CD4-positive, alpha-beta T cell treated with Interleukin-10 for 1 hour (primary cell): ENCODE data around the gene SMARCA5.

ENCODE experiments used
- DNase-seq: peaks from one replicate; pipeline ENCODE4 v3.0.0-alpha.2; 2020

Gene SMARCA5

DNA sequence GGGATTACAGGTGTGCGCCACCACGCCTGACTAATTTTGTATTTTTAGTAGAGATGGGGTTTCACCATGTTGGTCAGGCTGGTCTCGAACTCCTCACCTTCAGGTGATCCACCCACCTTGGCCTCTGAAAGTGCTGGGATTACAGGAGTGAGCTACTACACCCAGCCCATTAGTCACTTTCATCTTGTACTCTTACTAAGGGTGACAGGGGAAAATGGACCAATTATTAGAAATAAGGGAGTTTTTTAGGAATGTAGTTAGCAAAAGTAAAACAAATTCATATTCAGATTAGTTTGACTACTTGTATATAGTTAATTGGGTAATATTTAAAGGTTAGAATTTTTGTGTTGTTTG, 26.1 kb downstream of the SMARCA5 start:
- DNase-seq: no peak

DNA sequence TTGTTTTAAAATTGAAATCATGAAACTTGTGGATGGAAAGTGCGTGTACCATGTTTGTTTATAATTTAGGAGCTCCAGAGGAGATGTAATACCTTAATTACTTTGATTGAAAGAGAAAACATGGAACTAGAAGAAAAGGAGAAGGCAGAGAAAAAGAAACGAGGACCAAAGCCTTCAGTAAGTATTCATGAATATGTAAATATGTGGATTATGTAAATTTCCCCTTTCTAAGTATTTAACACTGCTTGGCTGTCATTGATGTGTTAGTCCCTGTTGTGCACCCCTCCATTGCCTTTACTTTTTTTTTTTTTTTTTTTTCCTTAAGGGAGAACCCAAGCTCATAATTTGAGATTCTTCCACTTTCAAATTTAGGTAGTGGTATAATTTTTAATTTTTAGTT, 36.4 kb downstream of the SMARCA5 start:
- DNase-seq: no peak

DNA sequence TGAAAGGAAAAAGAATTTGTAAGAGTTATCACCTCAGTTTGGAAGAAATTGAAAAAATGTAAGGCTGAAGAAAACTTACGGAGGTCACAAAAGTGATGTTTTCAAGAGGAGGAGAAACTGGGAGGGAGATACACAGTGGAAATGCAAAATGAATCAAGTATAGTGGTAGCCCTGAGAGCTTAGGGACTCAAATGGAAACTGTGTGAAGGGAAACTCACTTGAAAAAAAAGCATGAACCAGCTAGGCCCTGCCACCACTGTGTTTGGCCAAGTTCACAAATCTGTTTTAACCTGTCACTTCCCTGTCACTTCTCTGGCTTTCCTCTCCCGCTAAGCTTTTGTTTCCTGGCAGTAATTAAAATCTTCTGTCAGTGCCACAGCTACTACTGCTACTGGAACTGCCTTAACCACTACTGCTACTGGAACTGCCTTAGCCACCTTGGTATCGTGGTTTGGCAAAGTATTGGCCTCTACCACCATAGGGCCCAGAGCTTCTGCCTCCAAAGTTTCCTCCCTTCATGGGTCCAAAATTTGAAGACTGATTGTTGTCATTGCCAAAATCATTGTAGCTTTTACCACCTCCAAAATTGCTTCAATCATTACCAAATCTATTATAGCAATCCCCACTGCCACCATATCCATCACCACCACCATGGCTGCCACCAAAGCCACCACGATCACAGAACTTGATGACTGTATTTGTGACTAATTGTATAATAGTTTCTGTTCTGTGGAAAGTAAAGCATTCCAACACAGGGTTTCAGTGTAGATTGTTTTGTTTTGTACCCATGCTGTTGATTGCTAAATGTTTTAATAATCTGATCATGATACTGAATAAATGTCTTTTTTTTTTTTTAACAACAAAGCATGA, 41.5 kb downstream of the SMARCA5 start:
- DNase-seq: no peak

DNA sequence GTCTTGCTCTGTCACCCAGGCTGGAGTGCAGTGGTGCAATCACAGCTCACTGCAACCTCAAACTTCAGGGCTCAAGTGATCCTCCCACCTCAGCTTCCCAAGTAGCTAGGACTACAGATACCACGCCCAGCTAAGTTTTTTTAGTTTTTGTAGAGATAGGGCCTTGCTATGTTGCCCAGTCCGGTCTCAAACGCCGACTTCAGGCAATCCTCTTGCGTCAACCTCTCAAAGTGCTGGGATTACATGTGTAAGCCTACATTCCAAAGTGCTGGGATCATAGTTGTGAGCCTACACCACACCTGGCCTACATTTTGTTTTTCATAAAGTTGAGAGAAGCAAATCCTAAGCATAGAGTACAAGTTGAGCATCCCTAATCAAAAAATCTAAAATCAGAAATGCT, 42.2 kb downstream of the SMARCA5 start:
- no peak for DNase-seq

DNA sequence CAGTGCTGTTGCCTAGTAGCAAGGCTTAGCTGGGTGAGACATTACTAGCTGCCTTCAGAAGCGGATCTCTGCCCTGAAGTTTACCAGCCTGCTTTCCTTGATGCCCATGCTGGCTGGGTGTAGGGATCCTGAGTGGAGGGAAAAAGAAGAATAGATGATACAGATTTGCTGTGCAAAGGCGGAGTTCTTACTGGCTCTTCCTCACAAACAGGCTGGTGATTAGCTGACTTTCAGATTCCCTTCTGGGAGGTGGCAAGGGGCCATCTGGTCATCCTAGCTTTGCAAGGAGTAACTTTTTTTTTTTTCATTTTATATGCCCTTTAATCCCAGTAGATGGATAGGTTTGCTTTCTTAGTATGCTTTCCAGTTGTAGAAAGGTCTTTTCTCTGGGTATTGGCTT, 44.8 kb downstream of the SMARCA5 start:
- no peak for DNase-seq

DNA sequence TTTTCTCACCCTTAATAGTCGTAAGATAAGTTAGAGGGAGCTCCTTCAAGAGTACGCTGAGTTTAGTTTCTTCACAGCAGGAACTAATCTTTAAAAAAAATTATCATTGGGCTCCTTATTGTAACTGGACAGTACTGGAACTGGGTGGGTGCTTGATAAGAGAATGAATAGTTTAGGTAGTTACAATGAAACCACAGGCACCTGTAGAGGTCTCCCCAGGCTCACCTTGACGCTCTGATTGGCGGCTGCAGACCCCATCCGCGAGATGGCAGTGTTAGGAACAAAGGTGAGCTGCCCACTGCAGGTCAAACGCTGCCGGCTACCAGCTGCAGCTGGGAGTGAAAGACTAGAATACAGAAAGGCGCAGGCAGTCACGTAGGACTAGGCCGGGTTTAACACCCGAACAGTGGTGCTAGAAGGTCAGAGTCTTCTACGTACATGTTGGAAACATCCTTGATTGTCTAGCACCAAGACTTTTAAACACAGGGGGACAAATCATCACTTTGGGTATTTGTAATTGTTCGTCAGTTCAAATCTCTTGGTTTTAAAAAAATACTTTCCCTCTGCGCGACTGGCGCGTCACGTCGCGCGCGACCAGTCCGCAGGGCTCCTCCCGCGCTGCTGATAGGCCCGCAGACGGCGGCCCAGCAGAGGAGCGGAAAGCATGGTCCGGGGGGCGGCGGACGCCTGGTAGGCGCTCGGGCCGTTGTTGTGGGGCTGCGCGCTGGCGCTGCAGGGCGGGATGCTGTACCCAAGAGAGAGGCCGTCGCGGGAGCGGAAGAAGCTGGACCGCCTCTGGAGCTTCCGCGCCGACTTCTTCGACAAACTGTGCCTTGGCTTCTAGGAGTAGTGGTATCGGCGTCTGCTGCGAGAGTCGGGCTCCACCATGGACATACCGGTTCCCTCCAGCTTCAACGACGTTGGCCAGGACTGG, 45.6 kb downstream of the SMARCA5 start:
- peak; percentile 80 for DNase-seq

DNA sequence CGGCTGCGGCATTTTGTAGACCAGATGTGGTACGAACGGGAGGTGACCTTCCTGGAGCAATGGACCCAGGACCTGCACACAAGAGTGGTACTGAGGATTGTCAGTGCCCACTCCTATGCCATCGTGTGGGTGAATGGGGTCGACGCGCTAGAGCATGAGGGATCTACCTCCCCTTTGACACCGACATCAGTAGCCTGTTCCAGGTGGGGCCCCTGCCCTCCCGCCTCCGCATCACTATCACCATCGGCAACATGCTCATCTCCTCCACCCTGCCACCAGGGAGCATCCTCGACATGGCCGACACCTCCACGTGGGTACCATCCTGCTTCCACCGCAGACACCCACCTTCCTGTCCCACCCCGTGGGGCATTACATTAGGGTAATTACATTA, 46.2 kb downstream of the SMARCA5 start:
- peak; percentile 30 for DNase-seq

DNA sequence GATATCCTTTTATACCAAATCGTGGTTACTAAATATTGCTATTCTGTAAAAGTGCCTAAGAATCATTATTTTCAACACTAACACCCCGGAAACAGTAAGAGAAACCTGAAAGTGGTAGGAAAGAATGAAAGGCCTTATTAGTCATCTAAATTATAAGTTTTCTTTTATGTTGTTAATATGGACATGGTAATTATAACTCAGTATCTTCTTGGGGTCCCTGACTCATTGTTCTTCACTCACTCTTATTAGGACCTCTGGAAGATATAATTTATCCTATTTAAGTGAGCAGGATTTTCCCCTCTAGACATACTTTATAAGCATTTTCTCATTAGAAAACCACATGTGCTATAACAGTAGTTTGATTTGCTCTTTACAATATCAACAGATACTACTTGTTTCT, 51.0 kb downstream of the SMARCA5 start:
- no peak for DNase-seq

DNA sequence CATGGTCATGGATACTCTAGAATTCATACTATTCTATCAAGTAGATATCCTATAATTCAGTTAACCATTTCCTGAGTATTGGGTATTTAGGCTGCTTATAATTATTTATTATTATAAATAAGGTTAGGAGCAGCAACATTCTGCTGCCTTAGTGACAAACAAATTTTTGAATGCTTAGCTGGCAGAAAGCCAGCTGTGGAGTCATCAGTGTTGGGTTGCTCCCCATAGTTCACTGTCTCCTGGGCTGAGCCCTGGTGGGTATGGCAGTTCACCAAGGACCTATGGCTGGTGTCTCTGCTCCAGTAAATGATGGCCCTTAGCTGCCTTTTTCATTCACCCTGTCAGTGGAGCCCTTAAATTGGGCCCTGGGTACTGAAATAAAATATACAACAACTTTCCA, 61.8 kb downstream of the SMARCA5 start:
- DNase-seq: no peak

DNA sequence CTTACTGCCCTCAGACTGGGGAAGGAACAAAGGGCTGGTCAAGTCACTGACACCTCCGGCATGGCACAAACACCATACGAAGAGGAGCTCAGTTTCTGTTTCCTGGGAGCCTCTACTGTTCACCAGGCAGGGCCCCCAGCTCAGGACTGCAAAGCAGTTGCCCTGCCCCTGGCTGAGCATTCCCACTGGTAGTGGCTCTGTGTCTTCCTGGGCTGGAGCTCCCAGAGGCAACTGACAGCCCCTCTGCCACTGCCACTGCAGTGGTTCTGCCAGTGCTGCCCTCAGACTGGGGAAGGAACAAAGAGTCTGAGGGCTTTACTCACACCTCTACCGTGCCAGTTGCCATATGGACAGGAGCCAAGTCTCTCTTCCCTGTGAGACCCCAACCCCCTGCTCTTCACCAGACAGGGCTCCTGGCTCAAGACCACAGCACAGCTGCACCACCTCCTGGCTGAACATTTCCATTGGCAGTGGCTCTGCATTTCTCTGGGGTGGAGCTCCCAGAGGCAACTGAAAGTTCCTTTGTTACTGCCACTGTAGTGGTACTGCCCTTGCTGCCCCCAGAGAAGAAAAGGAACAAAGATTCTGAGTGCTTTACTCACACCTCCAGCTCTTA, 67.9 kb downstream of the SMARCA5 start:
- DNase-seq: no peak

DNA sequence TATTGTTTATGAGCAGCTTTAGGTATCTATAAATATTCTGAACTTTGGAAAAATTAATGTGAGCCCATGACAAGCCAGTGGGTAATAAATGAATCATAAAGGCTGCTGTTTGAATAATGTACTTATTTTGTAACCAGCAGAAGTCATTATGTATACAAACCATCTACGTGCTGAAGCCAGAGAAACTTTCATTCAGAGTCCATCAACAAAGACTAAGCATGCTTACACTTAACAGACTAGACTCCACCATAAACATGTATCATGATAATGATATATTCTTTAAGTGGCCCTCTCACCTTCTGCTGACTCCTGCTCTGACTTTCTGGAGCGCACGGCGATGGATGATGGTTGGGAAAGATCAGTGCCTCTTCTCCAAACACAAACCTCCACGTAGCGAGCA, 72.0 kb downstream of the SMARCA5 start:
- no peak for DNase-seq

DNA sequence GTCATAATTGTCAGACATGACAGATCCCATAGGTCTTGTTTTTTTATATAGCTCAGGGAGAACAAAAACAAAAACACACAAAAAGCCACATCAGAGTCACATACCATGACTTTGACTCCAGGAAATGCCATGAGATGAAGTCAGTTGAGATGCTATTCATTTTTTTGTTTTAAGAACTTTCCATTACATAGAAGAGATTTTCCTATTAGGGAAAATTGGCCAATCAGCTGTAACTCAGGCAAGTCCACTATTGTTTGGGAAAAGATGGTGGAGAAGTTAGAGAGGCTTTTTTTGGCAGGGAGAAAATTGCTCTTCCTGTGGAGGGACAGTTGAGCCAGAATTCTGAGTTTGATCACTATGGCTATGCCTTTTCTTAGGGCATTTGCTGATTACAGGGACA, 72.6 kb downstream of the SMARCA5 start:
- no peak for DNase-seq

DNA sequence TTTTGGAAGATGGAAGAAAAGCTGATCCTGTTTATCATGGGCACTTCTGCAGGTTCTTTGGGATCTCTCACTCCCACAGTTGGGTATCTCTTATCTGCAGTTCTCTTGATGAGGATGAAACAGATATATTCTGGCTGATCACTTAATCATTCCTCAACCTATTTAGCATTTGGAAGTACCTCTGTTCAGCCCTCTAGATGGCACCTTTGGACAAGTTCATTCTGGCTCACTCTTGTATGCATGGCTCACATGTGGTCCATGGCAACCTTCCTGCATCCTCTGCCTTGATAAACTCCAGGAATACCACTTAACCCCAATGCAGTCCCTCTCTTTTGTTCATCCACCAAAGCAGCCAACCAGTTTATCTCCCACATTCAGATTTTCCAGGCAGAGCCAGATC, 74.2 kb downstream of the SMARCA5 start:
- no peak for DNase-seq

DNA sequence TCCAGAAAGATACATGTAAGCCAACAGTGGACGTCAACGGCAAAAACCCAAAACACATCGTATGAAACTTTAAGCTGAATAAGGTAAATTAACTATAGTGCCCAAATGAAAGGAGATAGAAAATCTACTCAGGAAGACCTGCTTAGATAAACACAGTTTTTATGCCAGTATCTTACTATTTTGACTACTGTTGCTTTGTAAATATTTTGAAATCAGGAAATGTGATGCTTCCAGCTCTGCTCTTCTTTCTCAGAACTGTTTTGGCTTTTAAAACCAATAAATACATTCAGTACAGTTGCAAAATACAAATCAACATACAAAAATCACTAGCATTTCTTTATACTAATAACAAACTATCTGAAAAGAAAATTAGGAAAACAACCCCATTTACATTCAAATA, 83.8 kb downstream of the SMARCA5 start:
- no peak for DNase-seq

DNA sequence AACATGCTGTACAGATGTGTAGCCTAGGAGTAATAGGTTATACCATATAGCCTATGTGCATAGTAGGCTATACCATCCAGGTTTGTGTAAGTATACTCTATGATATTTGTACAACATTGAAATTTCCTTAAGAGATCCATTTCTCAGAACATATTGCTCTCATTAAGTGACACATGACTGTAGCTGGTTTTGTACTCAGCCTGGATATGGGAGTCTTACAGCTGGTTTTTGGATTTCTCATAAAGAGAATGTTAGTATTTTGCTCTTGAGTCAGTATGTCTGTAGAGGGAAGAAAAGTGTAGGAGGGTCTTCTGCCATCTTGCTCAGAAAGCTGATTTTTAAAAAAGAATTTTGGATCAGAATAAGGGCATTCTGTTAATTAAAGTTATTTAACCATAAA, 85.3 kb downstream of the SMARCA5 start:
- DNase-seq: no peak

DNA sequence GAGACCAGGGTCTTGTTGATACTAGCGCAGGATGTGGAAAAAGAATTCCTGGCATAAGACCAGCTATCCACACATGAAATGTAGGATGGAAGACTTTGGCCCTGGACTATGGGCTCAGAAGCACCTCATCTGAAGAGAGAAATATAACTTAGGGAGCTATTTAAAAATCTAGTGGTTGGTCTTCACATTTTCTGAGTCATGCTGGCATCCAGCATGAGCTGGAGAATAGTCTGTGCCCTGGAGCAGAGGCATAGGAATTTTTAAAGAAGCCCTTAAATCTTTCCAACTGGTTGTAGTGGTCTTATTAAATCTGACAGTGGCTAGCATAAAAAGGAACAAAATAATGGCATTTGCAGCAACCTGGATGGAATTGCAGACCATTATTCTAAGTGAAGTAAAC, 86.3 kb downstream of the SMARCA5 start:
- DNase-seq: no peak

DNA sequence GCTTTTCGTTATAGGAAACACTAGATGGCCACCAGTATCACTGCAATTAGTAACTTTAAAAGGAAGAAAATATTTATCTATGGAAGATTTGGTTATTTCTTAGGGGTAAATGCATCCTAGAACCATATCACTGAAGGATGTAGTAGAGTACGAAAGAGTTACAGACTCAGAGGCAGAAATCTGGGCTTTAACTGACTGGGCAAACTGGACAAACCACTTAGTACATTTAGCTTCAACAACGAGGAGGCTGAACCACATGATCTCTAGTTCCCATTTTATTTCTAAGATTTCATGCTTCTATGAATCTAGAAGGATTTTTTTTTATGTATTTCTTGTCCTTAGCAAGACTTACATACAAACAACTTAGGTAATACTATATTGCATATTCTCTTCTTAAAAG, 93.0 kb downstream of the SMARCA5 start:
- DNase-seq: no peak
